ACC112 (cell line): ENCODE results near the gene NPDC1.
"Not testable (repeated sequence)": the region's sequence is repeated elsewhere in the genome, so short reads cannot be mapped to it uniquely, and the experiment has no call there.

Experiments used
- H2AFZ ChIP-seq: fragments of 200-600 bp; sonication (generic); one replicate; pipeline ENCODE4 v1.6.0; 2017; ENCODE audit warnings: antibody characterized with exemption, low read length; ENCODE audit not compliant: unreplicated experiment
- H3K27ac ChIP-seq: fragments of 200-600 bp; sonication (generic); 2 replicates; pipeline ENCODE4 v1.5.1; 2014; ENCODE audit warnings: low read depth, mild to moderate bottlenecking, antibody characterized with exemption, low read length, moderate library complexity
- H3K27me3 ChIP-seq: fragments of 200-600 bp; sonication (generic); 2 replicates; pipeline ENCODE4 v1.6.1; 2014; ENCODE audit warnings: mild to moderate bottlenecking, antibody characterized with exemption, low read length, moderate library complexity, mixed read lengths; ENCODE audit not compliant: insufficient read depth
- H3K36me3 ChIP-seq: fragments of 200-600 bp; sonication (generic); 2 replicates; pipeline ENCODE4 v1.6.1; 2016; ENCODE audit warnings: mild to moderate bottlenecking, antibody characterized with exemption, low read length, moderate library complexity, mixed read lengths; ENCODE audit not compliant: insufficient read depth
- H3K4me1 ChIP-seq: fragments of 200-600 bp; sonication (generic); one replicate; pipeline ENCODE4 v1.6.1; 2016; ENCODE audit warnings: low read length, mixed read lengths; ENCODE audit not compliant: insufficient read depth, unreplicated experiment, control insufficient read depth
- H3K4me3 ChIP-seq: fragments of 200-600 bp; sonication (generic); 2 replicates; pipeline ENCODE4 v1.5.1; 2014; ENCODE audit warnings: mild to moderate bottlenecking, low read depth, low read length
- H3K79me2 ChIP-seq: fragments of 200-600 bp; sonication (generic); one replicate; pipeline ENCODE4 v1.6.0; 2016; ENCODE audit warnings: low read length; ENCODE audit not compliant: control insufficient read depth, unreplicated experiment, insufficient read depth

The NPDC1 gene

DNA sequence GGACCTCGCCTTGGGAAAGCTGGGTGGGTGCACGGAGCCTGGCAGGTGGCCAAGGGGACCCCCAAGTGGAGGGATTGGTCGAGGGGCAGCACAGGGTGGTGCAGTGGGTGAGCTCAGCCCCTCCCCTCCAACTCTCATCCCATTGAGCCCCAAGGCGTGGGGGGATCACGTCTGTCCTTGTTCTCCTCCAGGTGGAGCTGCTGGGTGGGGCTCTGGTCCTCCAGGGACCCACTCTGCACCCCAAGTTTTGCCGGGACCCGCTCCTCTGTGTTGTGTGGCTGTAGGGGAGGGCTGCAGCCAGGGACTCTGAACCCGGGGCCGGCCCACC lies 10.5 kb downstream of the NPDC1 start:
- H3K36me3 ChIP-seq, result no peaks in the 10 kb centered on the region; the same call in 1 of the 2 replicates
- no peak overlapping the region for H3K4me3 ChIP-seq
- H3K27ac ChIP-seq, result no peak overlapping the region
- no peaks in the 10 kb centered on the region for H3K27me3 ChIP-seq
- no peak overlapping the region for H2AFZ ChIP-seq
- H3K4me1 ChIP-seq, result peaks cover 5% of the 10 kb centered on the region
- no peaks in the 10 kb centered on the region for H3K79me2 ChIP-seq

DNA sequence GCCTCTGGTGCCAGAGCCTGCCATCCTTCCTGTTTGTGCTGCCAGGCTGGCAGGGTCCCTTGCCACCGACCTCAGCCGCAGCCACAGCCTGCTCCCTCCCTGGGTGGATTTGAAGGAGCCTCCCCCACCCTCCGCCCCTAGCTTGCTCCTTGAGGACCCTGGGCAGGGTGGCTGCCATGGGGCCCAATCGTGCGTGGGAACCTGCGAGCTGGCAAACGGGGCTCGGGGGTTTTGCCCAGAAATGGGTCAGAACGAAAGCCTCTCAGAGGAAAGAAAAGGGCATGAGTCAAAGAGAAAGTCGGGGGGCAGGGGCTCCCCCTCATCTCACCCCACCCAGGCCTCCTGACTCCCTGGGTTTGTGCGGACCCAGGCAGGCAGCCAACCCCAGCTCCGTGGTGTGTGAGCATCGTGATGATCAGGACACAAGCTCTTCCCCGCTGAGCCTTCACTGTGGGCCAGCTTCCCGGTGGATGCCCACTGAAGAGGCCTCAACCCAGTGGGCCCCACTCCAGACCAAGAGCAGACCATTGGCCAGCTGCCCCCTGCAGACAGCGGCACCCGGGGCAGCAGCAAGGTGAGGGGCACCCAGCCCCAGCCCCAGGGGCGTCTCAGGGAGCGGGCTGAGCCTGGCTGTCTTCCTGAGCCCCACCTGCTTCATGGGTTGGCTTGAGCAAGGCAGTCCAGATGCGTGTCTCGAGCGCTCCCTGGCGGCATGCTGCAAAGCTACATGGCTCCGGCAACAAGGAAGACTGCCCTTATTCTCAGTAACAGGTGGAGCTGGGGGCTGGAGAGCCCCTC lies 11.1 kb downstream of the NPDC1 start:
- Histone ChIP-seq H3K4me3 (no peak overlapping the region), H3K79me2 (no peaks in the 10 kb centered on the region), H2AFZ (no peak overlapping the region), H3K27ac (no peak overlapping the region), H3K27me3 (no peaks in the 10 kb centered on the region), H3K36me3 (no peaks in the 10 kb centered on the region; the same call in 1 of the 2 replicates), H3K4me1 (peaks cover 5% of the 10 kb centered on the region)

DNA sequence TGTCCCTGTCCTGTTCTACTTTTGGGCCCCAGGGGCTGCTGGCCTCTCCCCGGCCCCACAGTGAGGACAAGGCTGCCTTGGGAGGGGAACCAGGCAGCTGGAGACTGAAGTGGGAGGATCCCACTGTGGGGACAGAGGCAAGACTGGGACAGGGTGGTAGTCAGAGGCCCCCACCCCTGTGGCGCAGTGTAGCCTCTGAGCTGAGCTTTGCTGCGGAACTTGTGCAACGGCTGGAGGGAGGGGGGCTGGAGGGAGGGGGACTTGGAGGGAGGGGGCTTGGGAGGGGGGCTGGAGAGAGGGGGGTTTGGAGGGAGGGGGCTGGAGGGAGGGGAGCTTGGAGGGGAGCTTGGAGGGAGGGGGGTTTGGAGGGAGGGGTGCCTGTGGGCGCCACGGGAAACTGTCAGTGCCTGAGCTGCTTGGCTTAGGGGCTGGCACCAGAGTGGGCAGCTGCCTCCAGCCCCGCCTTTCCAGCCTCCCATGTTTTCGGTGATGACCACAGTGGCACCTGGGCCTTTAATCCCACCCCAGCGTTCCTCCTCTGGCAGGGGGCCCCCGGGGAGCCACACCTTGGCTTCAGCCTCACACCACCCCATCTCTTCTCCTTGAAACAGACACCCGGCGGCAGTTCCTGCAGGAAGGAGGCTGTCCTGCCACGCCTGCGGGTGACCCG lies 11.8 kb downstream of the NPDC1 start:
- no peak overlapping the region for H2AFZ ChIP-seq
- peaks cover 5% of the 10 kb centered on the region for H3K4me1 ChIP-seq
- H3K4me3 ChIP-seq, result no peak overlapping the region
- H3K27me3 ChIP-seq, result no peaks in the 10 kb centered on the region
- no peaks in the 10 kb centered on the region for H3K79me2 ChIP-seq
- no peaks in the 10 kb centered on the region; the same call in 1 of the 2 replicates for H3K36me3 ChIP-seq
- no peak overlapping the region for H3K27ac ChIP-seq

DNA sequence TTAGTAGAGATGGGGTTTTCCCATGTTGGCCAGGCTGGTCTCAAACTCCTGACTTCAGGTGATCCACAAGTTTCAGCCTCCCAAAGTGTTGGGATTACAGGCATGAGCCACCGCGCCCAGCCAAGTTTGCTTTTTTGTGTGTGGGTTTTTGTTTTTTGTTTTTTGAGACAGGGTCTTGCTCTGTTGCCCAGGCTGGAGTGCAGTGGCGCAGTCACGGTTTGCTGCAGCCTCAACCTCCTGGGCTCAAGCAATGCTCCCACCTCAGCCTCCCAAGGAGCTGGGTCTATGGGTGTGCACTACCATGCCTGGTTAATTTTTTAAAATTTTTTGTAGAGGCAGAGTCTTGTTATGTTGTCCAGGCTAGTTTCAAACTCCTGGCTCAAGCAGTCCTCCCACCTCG lies 12.5 kb downstream of the NPDC1 start:
- H3K27me3 ChIP-seq, H2AFZ ChIP-seq, H3K79me2 ChIP-seq, H3K4me3 ChIP-seq, H3K4me1 ChIP-seq, H3K27ac ChIP-seq, H3K36me3 ChIP-seq: not testable (repeated sequence)

DNA sequence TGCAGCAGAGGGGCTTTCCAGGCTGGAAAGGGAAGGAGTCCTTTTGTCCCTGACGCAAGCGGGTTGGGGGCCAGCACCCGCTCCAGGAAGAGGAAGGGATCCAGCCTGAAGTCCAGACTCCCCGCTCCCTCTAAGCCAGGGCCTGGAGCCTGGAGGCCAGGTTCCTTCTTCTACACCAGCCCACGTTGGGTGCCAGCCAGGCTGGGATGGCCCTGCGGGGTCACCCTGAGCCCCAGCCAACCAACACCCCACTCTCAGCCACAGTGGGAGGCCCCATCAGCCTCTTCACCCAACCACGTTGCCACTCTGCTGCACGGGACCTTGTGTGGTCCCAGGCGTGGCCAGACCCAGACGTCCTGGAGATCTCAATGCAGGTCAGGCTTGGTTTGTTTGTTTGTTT lies 13.1 kb downstream of the NPDC1 start:
- Histone ChIP-seq H3K36me3 (no peaks in the 10 kb centered on the region), H3K27me3 (no peaks in the 10 kb centered on the region), H3K4me1 (peaks cover 5% of the 10 kb centered on the region), H2AFZ (no peak overlapping the region), H3K27ac (no peak overlapping the region), H3K4me3 (no peak overlapping the region), H3K79me2 (no peaks in the 10 kb centered on the region)

DNA sequence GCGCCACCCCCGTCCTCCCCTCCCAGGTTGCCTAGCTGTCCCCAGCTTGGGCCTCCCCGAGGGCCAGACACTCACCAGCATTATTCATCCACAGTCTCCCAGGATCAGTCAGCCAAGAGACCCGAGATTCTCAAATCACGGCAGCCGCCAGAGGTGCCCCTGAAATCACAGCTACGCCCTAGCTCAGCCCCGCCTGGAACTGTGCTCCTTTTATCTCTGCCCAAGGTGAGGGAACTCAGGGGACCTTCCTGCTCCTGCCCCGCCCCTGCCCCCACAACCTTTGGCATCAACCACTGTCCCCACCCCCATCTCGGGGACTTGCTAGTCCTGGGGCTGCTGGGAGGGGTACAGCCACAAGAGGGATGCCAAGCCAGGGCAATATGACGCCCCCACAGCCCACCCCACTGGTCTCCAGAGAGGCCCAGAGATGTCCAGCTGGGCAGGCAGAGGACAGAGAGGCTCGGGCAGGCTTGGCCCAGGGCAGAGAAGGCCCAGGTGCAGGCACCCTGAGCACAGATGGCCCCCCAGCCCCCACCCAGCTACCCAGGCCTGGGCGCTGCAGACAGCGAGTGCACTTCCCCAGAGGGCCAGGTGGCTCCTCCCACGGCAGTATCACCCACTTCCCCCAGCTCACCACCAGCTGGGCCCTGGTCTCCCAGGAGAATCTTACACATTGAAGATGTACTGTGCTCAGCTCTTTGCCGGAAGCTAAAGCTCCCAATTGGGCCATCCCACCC lies 13.9 kb downstream of the NPDC1 start, which contains the start of gene FUT7:
TSS of gene FUT7 (minus strand) at position 185 of the 737 bp plus-strand sequence. CDS start at position 88, 97 bp downstream.
- Histone ChIP-seq H3K27ac (no peak within 1 kb of the TSS), H3K4me3 (no peak within 1 kb of the TSS), H3K4me1 (peaks cover 10% of the 10 kb centered on the region), H3K79me2 (no peaks in the 10 kb centered on the region), H2AFZ (no peak within 1 kb of the TSS), H3K36me3 (no peaks in the 10 kb centered on the region), H3K27me3 (no peaks in the 10 kb centered on the region)

DNA sequence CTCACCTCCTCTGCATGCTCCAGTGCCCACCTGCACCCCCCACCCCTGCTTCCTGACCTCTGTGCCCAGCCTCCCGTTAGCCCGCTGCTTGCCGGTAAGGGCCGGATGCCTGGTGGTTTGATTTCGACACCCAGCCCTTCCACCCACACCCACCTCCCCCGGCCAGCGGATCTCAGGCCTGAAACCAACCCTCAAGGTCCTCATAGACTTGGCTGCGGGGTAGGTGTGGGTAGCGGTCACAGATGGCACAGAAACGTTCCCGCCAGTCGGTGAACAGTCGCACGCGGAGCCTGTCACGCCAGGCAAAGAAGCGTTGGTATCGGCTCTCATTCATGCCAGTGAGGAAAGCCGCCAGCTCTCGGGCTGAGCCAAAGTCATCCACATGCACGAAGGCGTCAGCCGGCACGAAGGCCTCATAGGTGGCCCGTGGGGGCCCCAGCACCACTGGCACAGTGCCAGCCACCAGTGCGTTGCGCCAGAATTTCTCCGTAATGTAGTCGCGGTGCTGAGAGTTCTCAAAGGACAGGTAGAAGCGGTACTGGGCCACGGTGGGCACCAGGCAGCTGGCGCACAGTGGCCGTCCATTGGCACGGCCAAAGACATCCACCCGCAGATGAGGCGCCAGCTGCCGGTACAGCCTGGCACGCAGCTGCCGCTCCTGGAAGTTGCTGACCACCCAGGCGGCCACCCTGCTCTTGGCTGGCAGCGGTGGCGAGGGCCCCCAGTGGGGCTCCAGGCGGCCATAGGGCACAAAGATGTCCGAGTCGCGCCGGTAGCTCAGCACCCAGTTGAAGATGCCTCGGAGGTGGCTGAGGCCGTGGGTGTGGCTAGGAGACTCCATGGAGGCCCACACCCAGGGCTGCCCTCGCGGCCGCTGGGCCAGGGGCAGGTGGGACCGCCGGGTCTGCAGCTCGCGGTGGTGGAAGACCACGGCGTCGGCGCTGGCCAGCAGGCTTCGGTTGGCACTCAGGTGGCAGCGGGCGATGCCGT lies 15.1 kb downstream of the NPDC1 start:
- peaks cover 14% of the 10 kb centered on the region for H3K4me1 ChIP-seq
- no peak overlapping the region for H3K4me3 ChIP-seq
- no peaks in the 10 kb centered on the region for H3K27me3 ChIP-seq
- H3K27ac ChIP-seq, result no peak overlapping the region
- H3K79me2 ChIP-seq, result no peaks in the 10 kb centered on the region
- H2AFZ ChIP-seq, result no peak overlapping the region
- H3K36me3 ChIP-seq, result no peaks in the 10 kb centered on the region

DNA sequence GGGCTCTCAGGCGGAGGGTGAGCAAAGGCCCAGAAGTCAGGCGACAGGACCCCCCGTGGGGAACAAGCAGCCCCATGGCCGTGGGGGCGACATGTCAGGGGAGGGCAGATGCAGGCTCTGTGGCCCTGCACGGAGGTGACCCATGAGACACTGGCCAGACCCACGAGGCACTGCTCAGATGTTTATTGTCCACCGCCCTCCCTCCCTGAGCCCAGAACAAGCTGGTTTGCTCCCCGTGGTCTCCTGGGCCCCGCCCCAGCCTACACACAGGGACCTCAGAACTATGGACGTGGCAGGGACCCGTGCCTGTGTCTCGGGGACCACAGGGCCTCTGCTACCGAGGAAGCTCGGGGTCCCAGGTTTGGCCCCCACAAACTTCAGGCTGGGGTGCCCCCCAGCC lies 16.0 kb downstream of the NPDC1 start:
- Histone ChIP-seq H3K4me1 (peaks cover 14% of the 10 kb centered on the region), H3K27ac (no peak overlapping the region), H3K4me3 (no peak overlapping the region)

DNA sequence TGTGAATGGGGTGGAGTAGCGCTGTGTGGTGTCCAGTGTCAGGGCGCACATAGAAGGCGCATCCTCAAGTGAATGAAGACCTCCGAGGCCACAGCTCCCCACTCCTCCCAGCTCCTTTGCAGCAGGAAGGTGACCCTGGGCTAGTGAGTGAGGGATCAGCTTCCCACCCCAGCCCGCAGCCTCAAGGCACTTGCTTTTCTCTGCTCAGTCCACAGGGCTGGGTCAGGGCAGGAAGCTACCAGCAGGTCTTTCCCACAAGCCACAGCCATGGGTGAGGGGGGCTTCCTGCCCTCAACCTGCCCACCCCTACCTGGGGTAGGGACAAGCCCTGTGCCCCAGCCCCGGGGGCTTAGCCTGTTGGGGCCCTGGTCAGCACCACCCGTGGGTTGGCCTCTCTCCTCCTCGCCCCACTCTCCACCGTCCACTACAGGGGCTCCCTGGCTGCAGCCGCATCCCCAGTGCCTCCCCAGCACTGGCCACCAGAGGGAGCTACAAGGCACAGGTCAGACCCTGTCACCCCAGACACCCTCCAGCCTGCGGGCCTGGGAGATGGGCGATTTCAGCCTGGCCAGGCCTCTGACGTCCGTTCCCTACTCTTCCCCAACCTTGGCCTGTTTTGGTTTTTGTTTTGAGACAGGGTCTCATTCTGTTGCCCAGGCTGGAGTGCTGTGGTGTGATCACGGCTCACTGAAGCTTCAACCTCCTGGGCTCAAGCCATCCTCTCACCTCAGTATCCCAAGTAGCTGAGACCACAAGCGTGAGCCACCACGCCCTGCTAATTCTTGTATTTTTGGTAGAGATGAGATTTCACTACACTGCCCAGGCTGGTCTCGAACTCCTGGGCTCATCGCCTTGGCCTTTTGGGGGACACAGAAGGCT lies 16.7 kb downstream of the NPDC1 start:
- no peaks in the 10 kb centered on the region for H3K79me2 ChIP-seq
- no peaks in the 10 kb centered on the region for H3K27me3 ChIP-seq
- H3K4me3 ChIP-seq, result no peak overlapping the region; the same call in 1 of the 2 replicates
- no peaks in the 10 kb centered on the region for H3K36me3 ChIP-seq
- no peak overlapping the region for H2AFZ ChIP-seq
- H3K27ac ChIP-seq, result no peak overlapping the region
- peaks cover 8% of the 10 kb centered on the region for H3K4me1 ChIP-seq

More for the DNA sequence above, 16.0 kb downstream of the NPDC1 start:
- Histone ChIP-seq H2AFZ (no peak overlapping the region), H3K36me3 (no peaks in the 10 kb centered on the region), H3K27me3 (no peaks in the 10 kb centered on the region), H3K79me2 (no peaks in the 10 kb centered on the region)
